Sigmoid colon (tissue), 7 donors: Measurements from ENCODE around the gene JAG1. TPM values are rescaled to one million over a fixed set of nuclear protein-coding genes. Genes with fewer than 3 reads are reported as not detected.

Experiments
- DNase-seq: peaks from one replicate; pipeline ENCODE4 v3.0.0-alpha.2; 2019
- H3K27ac ChIP-seq, 4 donors: fragments of 200-600 bp; sonication (generic); one replicate each; pipeline ENCODE4 v1.5.1; 2016 to 2019; ENCODE audit warnings: mild to moderate bottlenecking in 1 of 4
- H3K27me3 ChIP-seq, 3 donors: fragments of 200-600 bp; sonication (generic); one replicate each; pipeline ENCODE4 v1.5.1; 2019; ENCODE audit warnings: mild to moderate bottlenecking in 1 of 3
- H3K36me3 ChIP-seq, 4 donors: fragments of 200-600 bp; sonication (generic); one replicate each; pipeline ENCODE4 v1.5.1; 2016 to 2019
- H3K4me1 ChIP-seq, 4 donors: fragments of 200-600 bp; sonication (generic); one replicate each; pipeline ENCODE4 v1.5.1; 2017 to 2019
- H3K4me3 ChIP-seq, 4 donors: fragments of 200-600 bp; sonication (generic); one replicate each; pipeline ENCODE4 v1.5.1; 2017 to 2019; ENCODE audit warnings: mild to moderate bottlenecking in 2 of 4, moderate library complexity in 1 of 4
- H3K9me3 ChIP-seq, 4 donors: fragments of 200-600 bp in 3 of 4; sonication (generic) in 3 of 4; one replicate each; pipeline versions ENCODE4 v1.5.1 to v1.6.1; 2013 to 2019
- CTCF ChIP-seq, 4 experiments: fragments of 450-650 bp in 3 of 4; fragments of 200-600 bp in 1 of 4; IDR thresholded peaks; one replicate each; pipeline ENCODE4 v1.5.1; 2016 to 2019; ENCODE audit warnings: antibody characterized with exemption in 4 of 4, mild to moderate bottlenecking in 3 of 4, moderate library complexity in 2 of 4
- EP300 ChIP-seq, 4 donors: sonication (generic); formaldehyde crosslinking; IDR thresholded peaks; one replicate each; pipeline ENCODE4 v1.6.1; 2017; ENCODE audit warnings: antibody characterized with exemption in 4 of 4
- POLR2A ChIP-seq, 2 donors: fragments of 450-650 bp; IDR thresholded peaks; one replicate each; pipeline ENCODE4 v1.6.1; 2016; ENCODE audit warnings: antibody characterized with exemption in 2 of 2, mild to moderate bottlenecking in 2 of 2, moderate library complexity in 2 of 2
- POLR2AphosphoS5 ChIP-seq, 4 donors: sonication (generic); formaldehyde crosslinking; IDR thresholded peaks; one replicate each; pipeline ENCODE4 v1.6.1; 2017; ENCODE audit warnings: antibody characterized with exemption in 4 of 4
- WGBS, 2 donors: extraction: QIAGEN DNeasy Blood & Tissue Kit; methylation state at CpG; one replicate each; pipeline ENCODE4 v1.1.7; 2013; 5-methylcytosine and 5-hydroxymethylcytosine counted together
- intact Hi-C: fragments of 100-400 bp; cut with DNase I; formaldehyde crosslinking; loops from one replicate; pipeline ENCODE4 v1.15.1; 2023
- polyA plus RNA-seq, 3 donors: library from polyadenylated mRNA; stranded (reverse); fragments of 200-250 nt; gene quantifications; one replicate each; pipeline ENCODE4 v1.2.3, GENCODE V29; 2013
- total RNA-seq, 4 donors: library from RNA; depleted of rRNA; stranded (reverse); fragments of >200 nt; gene quantifications; one replicate each; pipeline ENCODE4 v1.1.0, GENCODE V29; 2016
- donor health status: healthy with polysubstance abuse.
- donor health status: Bipolar disorder and iron deficiency.
- donor health status: healthy.

JAG1 gene
- total and polyA plus RNA-seq, 7 donors, result 3.9 to 76.4 (median 32.4) TPM

- 1 to 5% methylated on average over 13 of the region's 13 CpGs for WGBS, 2 donors
- Histone ChIP-seq H3K4me3 (peak overlapping the region; percentile 72 to 99 (median 90)), H3K27me3 (no peaks in the 10 kb centered on the region), H3K27ac (peak overlapping the region; percentile 96 to 99 (median 98)), H3K9me3 (no peaks in the 10 kb centered on the region), H3K4me1 (peaks cover 0 to 58% (median 44%) of the 10 kb centered on the region in 4 donors), H3K36me3 (peaks cover 0 to 25% (median 7%) of the 10 kb centered on the region in 4 donors)
- peak; percentile 97 for DNase-seq
- intact Hi-C loops, result loop anchor here (2.0 to 5.0 kb wide), 8 partner anchors 19 to 871 kb away; no protein-coding TSS in a partner anchor
- TF ChIP-seq POLR2AphosphoS5 (IDR thresholded peaks at IDR 0.05) (peak in 3 of 4 donors; percentile 59 to 80 (median 78)), CTCF (IDR thresholded peaks at IDR 0.05) (peak; percentile 59 to 72 (median 68)), EP300 (IDR thresholded peaks at IDR 0.05) (no peak), POLR2A (IDR thresholded peaks at IDR 0.05) (no peak)
These were observed 2.4 kb downstream of the JAG1 start for GRCh38 chr20:10671221-10671918.

GRCh38 chr20:10670501-10671220, 3.1 kb downstream of the JAG1 start:
- Histone ChIP-seq H3K4me1 (peaks cover 0 to 65% (median 51%) of the 10 kb centered on the region in 4 donors), H3K36me3 (peaks cover 0 to 25% (median 7%) of the 10 kb centered on the region in 4 donors), H3K27ac (peak overlapping the region; percentile 96 to 99 (median 98)), H3K27me3 (no peaks in the 10 kb centered on the region), H3K4me3 (peak overlapping the region; percentile 72 to 99 (median 90)), H3K9me3 (no peaks in the 10 kb centered on the region)
- TF ChIP-seq CTCF (IDR thresholded peaks at IDR 0.05), result no peak
- no peak for TF ChIP-seq POLR2AphosphoS5 (IDR thresholded peaks at IDR 0.05)
- no peak for TF ChIP-seq EP300 (IDR thresholded peaks at IDR 0.05)
- TF ChIP-seq POLR2A (IDR thresholded peaks at IDR 0.05), result no peak
- DNase-seq, result no peak
- WGBS, 2 donors, result 21 to 50% methylated on average over 18 of the region's 18 CpGs
- intact Hi-C loops, result loop anchor here (2.0 to 5.0 kb wide), 8 partner anchors 18 to 872 kb away; no protein-coding TSS in a partner anchor

GRCh38 chr20:10669843-10670446, 3.9 kb downstream of the JAG1 start:
- H3K4me1 ChIP-seq, result peaks cover 0 to 65% (median 51%) of the 10 kb centered on the region in 4 donors
- intact Hi-C loops, result loop anchor here (2.0 to 5.0 kb wide), 8 partner anchors 17 to 872 kb away; no protein-coding TSS in a partner anchor
- TF ChIP-seq EP300 (IDR thresholded peaks at IDR 0.05) (no peak), POLR2A (IDR thresholded peaks at IDR 0.05) (no peak), POLR2AphosphoS5 (IDR thresholded peaks at IDR 0.05) (no peak), CTCF (IDR thresholded peaks at IDR 0.05) (no peak)

GRCh38 chr20:10668677-10669368, 5.0 kb downstream of the JAG1 start:
- peaks cover 0 to 73% (median 57%) of the 10 kb centered on the region in 4 donors for H3K4me1 ChIP-seq
- no peak for DNase-seq
- H3K27me3 ChIP-seq, result no peaks in the 10 kb centered on the region
- intact Hi-C loops, result no loop called here
- peaks cover 0 to 28% (median 8%) of the 10 kb centered on the region in 4 donors for H3K36me3 ChIP-seq
- no peak overlapping the region for H3K4me3 ChIP-seq
- TF ChIP-seq EP300 (IDR thresholded peaks at IDR 0.05) (no peak), CTCF (IDR thresholded peaks at IDR 0.05) (no peak), POLR2A (IDR thresholded peaks at IDR 0.05) (no peak)
- H3K9me3 ChIP-seq, result no peaks in the 10 kb centered on the region
- peak overlapping the region in 3 of 4 donors; percentile 35 to 96 (median 87) for H3K27ac ChIP-seq
- WGBS, 2 donors, result 85 to 87% methylated on average over 7 of the region's 7 CpGs

More at GRCh38 chr20:10669843-10670446, 3.9 kb downstream of the JAG1 start:
- Histone ChIP-seq H3K27ac (peak overlapping the region; percentile 96 to 99 (median 98)), H3K9me3 (no peaks in the 10 kb centered on the region), H3K4me3 (peak overlapping the region; percentile 72 to 99 (median 90)), H3K27me3 (no peaks in the 10 kb centered on the region), H3K36me3 (peaks cover 0 to 25% (median 7%) of the 10 kb centered on the region in 4 donors)
- 31 to 67% methylated on average over 6 of the region's 6 CpGs for WGBS, 2 donors
- no peak for DNase-seq
